NCI-H524 treated with DMSO at 0.1 percent for 48 hours (cell line): Measurements from ENCODE around the gene NPHS2.
"Not testable (repeated sequence)": the region's sequence is repeated elsewhere in the genome, so short reads cannot be mapped to it uniquely, and the experiment has no call there.

Source experiments
- DNase-seq: peaks from one replicate; lab custom pipeline; 2025; lab: John Stamatoyannopoulos, UW

The NPHS2 gene

DNA sequence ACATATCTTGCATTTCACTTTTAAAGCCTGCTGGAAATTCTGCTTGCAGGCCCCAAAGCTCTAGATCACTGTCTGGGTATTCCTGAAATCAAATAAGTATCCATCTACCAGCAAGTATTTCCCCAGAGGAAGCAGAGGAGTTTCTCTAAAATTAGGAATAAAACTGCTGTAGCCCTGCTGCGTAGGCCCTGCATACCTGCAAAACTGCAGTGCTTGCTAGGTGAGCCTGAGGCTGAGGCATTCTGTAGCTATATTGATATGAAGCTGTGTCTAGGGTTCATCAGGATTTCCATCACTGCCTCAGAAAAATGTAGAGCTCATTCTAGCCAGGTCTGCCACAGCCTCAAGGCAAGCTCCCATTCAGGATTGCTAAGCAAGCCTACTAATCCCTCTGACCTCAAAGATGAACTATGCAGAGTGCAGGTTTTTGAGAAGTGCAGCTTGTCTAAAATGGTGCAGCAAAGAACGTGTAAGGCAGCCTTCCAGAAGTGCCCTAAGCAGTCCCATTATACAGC is 28.7 kb downstream of the NPHS2 start:
- no peak for DNase-seq

DNA sequence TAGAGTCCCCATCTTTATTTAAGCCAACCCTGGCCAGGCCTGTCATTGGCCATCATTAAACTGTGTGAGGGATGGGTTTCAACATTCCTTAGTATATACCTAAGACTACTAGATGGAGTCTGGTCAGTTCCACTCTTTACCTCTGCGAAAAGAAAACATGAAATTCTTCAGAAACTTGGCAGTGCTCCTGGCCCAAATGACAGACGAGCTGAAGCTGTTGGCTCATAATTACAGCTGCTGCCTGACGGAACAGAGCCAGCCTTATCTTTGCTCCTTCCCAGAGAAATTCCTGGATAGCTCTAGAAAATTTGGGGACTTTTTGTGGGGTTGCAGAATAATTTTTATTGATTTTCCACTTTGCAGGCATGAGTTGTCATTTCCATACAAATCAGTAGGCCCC is 30.4 kb downstream of the NPHS2 start:
- DNase-seq = no peak

DNA sequence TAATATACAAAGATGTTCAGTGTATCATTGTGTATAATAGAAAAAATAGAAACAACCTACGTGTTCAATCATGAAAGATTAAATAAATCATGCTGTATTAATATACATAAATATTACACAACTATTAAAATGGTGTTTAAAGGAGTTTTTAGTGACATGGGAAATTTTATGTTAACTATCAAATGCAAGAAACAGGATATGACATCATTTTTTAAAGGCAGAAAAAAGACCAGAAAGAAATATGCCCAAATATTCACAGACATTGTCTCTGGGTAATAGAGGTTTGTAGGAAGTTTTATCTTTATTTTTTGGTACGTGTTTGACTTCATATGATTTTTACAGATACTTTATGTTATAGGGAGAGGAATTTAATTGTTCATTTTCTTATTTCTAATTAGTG is 34.0 kb downstream of the NPHS2 start:
- no peak for DNase-seq

GRCh38 chr1:179530352-179530751 is 45.4 kb downstream of the NPHS2 start:
- DNase-seq = no peak

- no peak for DNase-seq
Measured at GRCh38 chr1:179529482-179530195, 46.1 kb downstream of the NPHS2 start.

- not testable (repeated sequence) for DNase-seq
Measured at GRCh38 chr1:179518544-179518943, 57.2 kb downstream of the NPHS2 start.

GRCh38 chr1:179516976-179517705 is 58.6 kb downstream of the NPHS2 start:
- no peak for DNase-seq

DNA sequence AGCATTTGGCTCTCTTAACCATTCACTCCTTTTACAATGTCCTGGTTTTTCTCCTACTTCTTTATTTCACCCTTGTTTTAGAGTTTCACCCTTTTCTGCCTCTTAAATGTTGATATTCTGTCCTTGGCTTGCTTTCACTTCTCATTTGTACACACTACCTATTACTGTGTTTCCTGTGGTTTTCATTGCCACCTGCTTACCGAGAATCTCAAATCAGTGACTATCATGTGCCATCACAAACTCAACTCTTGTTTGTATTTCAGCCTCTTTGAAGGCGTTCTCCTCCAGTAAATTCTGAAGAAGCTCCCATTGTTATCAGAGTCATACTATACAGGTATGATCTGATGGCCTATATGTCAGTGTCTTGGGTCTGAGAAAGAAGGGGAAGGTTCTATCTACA is 65.7 kb downstream of the NPHS2 start:
- no peak for DNase-seq

DNA sequence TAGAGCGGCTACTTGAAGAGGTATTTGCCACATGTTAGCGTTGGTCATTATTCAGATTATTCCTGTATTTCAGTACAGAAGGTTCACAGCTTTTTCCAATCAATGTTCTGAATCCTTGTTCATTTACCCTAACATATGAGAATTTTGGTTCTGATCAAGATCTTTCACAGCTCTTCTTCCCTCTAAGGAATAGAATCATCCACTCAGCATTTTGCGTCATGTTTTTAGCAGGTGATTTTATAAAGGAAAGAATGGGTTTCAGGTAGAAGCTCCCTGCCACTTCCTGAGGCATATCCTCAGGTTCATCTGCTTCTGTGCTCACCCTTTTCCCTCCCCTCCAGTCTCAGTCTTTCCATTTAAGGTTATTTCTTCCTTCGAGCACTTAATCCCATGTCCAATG is 66.4 kb downstream of the NPHS2 start:
- no peak for DNase-seq

DNA sequence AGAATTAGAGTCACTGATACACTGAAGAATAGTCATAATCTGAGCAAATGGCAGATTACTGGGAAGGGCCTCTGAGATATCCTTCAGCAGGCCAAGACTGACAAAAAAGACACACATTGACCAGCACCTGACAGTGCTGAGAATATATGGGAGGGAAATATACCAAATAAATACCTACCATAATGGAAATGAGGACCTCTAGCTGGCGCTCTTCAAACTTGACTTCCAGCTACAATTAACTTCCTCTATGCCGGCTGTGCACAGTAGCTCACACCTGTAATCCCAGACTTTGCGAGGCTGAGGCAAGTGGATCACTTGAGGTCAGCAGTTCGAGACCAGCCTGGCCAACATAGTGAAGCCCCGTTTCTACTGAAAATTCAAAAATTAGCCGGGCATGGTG is 69.5 kb downstream of the NPHS2 start:
- no peak for DNase-seq
